HG02885 (cell line): ENCODE results near the gene SLC27A4.
"Not testable (repeated sequence)": the region's sequence is repeated elsewhere in the genome, so short reads cannot be mapped to it uniquely, and the experiment has no call there.

Experiments
- ATAC-seq: cut with Tn5 transposase; IDR thresholded peaks from one replicate; pipeline ENCODE4 v1.9.1; 2021; ENCODE audit warnings: mild to moderate bottlenecking; ENCODE audit not compliant: unreplicated experiment, poor library complexity

SLC27A4 gene

DNA sequence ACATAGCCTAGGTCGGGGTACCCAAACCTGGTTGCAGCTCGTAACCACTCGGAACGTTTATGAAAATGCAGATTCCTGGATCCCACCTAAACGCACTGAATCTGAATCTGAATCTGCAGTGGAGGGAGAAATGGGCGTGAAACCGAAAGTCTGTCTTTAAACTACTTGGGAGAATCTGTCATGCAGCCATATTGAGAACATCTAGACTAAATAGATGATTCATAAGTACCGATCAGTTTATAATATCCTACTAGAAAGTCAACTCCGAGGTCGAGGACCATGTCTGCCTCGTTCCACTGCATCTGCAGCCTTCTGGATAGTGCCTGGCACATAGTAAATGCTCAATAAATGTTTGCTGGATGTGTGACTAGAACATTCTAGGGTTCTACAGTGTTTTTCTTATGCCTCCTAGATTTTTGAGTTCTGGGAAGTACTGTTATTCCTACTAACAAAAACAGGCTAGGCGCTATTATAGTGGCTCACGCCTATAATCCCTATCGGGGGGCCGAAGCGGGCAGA lies 17.1 kb upstream of the SLC27A4 start:
- ATAC-seq: no peak

GRCh38 chr9:128323791-128324190 lies 16.5 kb upstream of the SLC27A4 start:
- ATAC-seq: no peak

GRCh38 chr9:128324401-128324800 lies 15.9 kb upstream of the SLC27A4 start:
- ATAC-seq: no peak

GRCh38 chr9:128325629-128326028 lies 14.7 kb upstream of the SLC27A4 start:
- ATAC-seq: no peak

GRCh38 chr9:128333451-128333869 lies 6.9 kb upstream of the SLC27A4 start:
- no peak for ATAC-seq

GRCh38 chr9:128335161-128335560 lies 5.2 kb upstream of the SLC27A4 start:
- ATAC-seq: no peak

GRCh38 chr9:128335914-128336313 lies 4.4 kb upstream of the SLC27A4 start:
- ATAC-seq: no peak

GRCh38 chr9:128337936-128338335 lies 2.4 kb upstream of the SLC27A4 start:
- no peak for ATAC-seq

DNA sequence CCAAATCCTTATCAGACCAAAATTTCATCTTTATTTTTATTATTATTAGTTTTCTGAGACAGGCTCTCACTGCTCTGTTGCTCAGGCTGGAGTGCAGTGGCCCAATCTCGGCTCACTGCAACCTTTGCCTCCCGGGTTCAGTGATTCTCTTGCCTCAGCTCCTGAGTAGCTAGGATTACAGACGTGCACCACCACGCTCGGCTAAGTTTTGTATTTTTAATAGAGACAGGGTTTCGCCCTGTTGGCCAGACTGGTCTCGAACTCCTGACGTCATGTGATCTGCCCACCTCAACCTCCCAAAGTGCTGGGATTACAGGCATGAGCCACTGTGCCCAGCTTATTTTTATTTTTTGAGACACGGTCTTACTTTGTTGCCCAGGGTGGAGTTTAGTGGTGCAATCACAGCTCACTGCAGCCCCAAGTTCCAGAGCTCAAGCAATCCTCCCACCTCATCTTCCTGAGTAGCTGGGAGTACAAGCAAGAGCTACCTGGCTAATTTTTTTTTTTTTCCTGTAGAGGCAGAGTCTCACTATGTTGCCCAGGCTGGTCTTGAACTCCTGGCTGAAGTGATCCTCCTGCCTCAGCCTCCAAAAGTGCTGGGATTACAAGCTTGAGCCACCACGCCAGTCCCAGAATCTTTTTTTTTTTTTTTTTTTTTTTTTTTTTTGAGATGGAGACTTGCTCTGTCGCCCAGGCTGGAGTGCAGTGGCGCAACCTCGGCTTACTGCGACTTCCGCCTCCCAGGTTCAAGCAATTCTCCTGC lies 1.3 kb upstream of the SLC27A4 start:
- not testable (repeated sequence) for ATAC-seq

DNA sequence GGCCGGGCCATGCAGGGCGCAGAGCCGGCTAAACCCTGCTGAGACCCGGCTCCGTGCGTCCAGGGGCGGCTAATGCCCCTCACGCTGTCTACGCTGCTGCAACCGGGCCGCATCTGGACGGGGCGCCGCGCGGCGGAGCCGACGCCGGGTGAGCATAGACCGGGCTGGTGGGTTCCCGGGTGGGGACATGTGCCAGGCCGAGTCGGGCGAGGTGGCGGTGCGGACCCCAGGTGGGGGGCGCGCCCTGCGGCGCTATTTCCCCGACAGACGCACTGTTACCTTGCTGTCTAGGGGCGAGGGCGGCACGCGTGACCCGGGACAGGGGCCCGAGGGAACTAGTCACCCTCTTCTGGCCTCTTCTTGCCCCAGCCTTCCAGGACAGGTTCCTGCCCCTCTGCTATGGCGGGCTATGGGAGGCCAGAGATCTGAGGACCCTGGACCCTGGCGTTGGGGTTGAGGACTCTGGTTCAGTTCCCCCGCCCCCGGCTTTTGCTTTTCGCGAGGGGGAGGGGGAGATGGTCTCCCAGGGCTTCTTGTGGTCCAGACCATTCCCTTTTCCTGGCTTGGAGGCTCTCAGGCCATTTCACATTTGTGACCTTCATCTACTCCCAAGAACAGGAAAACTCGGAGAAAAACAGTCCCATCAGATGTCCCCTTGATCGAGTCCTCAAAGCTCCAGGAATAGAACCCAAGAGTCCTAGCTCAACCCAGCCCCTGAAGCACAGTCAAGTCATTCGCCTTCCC lies 536 bp downstream of the SLC27A4 start:
- peak; percentile 30 for ATAC-seq

DNA sequence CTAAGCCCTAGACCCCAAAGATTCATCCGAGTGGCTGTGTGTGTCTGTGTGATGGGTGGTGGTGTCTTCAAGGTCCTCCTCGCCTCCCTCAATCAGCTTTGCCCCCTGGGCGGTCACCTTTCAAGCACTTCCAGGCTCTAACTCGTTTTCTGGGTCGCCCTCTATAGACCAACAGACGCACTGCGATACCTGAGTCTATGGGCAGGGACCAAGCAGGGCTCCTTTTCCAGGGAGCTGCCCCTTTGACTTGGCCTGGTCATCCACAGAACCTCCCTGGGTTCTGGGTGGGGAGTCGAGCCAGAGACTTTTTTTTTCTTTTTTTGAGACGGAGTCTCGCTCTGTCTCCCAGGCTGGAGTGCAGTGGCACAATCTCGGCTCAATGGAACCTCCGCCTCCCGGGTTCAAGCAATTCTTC lies 1.1 kb downstream of the SLC27A4 start:
- no peak for ATAC-seq

- no peak for ATAC-seq
Measured at GRCh38 chr9:128342971-128343680, 2.8 kb downstream of the SLC27A4 start.

GRCh38 chr9:128343855-128344254 lies 3.5 kb downstream of the SLC27A4 start:
- no peak for ATAC-seq

DNA sequence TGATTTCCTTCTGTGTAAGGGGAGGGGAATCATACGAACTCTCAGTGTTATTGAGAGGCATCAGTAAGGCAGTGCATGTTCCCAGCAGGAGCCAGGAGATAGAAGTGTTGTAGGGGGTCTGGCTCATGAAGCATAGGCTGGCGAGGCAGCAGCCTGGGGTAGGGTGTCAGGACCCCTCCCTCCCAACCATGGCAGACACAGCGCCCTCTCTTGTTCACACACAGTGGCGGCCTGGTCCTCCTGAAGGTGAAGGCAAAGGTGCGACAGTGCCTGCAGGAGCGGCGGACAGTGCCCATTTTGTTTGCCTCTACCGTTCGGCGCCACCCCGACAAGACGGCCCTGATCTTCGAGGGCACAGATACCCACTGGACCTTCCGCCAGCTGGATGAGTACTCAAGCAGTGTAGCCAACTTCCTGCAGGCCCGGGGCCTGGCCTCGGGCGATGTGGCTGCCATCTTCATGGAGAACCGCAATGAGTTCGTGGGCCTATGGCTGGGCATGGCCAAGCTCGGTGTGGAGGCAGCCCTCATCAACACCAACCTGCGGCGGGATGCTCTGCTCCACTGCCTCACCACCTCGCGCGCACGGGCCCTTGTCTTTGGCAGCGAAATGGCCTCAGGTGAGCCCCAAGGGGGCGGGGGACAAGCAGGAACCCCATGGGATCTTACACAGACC lies 4.7 kb downstream of the SLC27A4 start:
- ATAC-seq: no peak

DNA sequence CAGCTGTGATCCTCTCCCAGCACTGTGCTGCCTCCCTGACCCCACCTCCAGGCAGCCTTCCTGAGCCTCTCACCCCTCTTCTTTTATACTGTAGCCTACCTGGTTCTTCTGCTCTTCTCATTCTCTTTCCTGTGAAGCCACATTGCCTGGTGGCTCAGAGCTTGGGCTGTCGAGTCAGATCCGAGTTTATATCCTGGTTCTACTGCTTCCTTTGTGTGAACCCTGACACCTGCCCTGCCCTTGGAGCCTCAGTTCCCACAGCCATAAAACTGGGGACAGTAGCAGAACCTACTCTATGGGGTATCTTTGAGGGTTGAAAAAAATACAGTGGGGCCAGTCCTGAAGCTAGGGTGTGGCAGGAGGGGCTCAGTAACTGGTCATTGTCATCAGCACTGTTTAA lies 8.8 kb downstream of the SLC27A4 start:
- ATAC-seq: no peak

- ATAC-seq: no peak
Measured at GRCh38 chr9:128349772-128350171, 9.4 kb downstream of the SLC27A4 start.

DNA sequence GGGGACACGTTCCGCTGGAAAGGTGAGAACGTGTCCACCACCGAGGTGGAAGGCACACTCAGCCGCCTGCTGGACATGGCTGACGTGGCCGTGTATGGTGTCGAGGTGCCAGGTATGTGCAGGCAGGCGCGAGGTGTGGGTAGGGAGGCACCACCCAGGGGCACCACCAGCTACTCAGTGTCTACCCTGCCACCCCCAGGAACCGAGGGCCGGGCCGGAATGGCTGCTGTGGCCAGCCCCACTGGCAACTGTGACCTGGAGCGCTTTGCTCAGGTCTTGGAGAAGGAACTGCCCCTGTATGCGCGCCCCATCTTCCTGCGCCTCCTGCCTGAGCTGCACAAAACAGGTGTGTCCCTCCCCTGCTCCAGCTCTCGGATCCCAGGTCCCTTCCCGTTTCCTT lies 15.1 kb downstream of the SLC27A4 start:
- ATAC-seq: no peak

DNA sequence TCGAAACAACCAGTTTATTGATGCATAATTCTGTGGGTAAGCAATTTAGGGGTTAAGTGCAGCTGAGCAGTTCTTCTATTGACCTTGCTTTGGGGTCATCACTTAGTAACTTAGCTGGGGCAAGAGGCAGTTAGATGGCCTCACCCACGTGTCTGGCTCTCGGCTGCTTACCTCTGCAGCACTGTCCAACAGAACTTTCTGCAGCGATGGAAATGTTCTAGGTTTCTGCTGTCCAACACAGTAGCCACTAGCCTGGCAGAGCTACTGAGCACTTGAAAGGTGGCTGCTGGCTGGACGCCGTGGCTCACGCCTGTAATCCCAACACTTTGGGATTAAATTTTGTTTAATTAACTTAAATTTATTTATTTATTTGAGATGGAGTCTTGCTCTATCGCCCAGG lies 17.8 kb downstream of the SLC27A4 start:
- no peak for ATAC-seq

DNA sequence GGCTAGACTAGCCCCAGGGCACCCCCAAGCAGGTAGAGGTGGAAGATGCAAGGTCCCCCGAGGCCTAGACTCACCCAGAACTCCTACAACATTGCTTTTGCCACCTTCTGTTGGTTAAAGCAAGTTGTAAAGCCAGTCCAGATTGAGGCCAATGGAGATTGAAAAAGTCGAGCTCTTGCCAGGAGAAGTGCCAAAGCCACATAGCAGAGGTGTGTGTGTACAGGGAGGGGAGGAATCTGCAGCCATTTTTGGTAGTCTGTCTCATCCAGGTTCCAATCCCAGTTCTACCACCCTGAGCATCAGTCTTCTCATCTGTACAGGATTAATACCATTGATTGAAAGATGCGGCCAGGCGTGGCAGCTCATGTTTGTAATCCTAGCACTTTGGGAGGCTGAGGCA lies 18.5 kb downstream of the SLC27A4 start:
- ATAC-seq: no peak

DNA sequence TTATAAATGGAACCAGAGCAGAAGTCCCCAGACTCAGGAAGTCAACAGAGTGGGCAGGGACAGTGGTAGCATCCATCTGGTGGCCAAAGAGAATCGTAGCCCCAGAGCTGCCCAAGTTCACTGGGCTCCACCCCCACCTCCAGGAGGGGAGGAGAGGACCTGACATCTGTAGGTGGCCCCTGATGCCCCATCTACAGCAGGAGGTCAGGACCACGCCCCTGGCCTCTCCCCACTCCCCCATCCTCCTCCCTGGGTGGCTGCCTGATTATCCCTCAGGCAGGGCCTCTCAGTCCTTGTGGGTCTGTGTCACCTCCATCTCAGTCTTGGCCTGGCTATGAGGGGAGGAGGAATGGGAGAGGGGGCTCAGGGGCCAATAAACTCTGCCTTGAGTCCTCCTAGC lies 20.5 kb downstream of the SLC27A4 start:
- ATAC-seq: no peak
